SK-N-SH treated with all-trans-retinoic acid at 6 μM for 48 hours (cell line): ENCODE results near the gene MAP2.

Source experiments
- ATAC-seq: fragments of 200-7000 bp; cut with Tn5 transposase; 3 replicates; pipeline ENCODE4 v1.9.1; 2020; ENCODE audit warnings: mild to moderate bottlenecking, moderate library complexity
- ARNTL ChIP-seq: fragments of 450-650 bp; formaldehyde crosslinking; IDR thresholded peaks from 2 replicates; pipeline ENCODE4 v1.5.0; 2020; ENCODE audit warnings: low read depth, mild to moderate bottlenecking, moderate library complexity, borderline replicate concordance
- BACH2 ChIP-seq: fragments of 250-450 bp; sonication (Bioruptor Pico); IDR thresholded peaks from 2 replicates; pipeline ENCODE4 v1.9.0; 2021; ENCODE audit warnings: mild to moderate bottlenecking, borderline replicate concordance
- CREB5 ChIP-seq: fragments of 250-450 bp; sonication (Bioruptor Pico); IDR thresholded peaks from 2 replicates; pipeline ENCODE4 v1.5.1; 2020; ENCODE audit warnings: low read depth, mild to moderate bottlenecking, moderate library complexity
- CSDC2 ChIP-seq: fragments of 250-450 bp; sonication (Bioruptor Pico); IDR thresholded peaks from 2 replicates; pipeline ENCODE4 v1.5.0; 2020; ENCODE audit warnings: mild to moderate bottlenecking, moderate library complexity
- CSRNP3 ChIP-seq: fragments of 250-450 bp; sonication (Bioruptor Pico); IDR thresholded peaks from 2 replicates; pipeline ENCODE4 v1.5.1; 2021; ENCODE audit warnings: mild to moderate bottlenecking, moderate library complexity
- ESRRG ChIP-seq: fragments of 250-450 bp; sonication (Bioruptor Pico); IDR thresholded peaks from 2 replicates; pipeline ENCODE4 v1.6.1; 2021; ENCODE audit warnings: mild to moderate bottlenecking
- GLIS3 ChIP-seq: fragments of 250-450 bp; sonication (Bioruptor Pico); IDR thresholded peaks from 2 replicates; pipeline ENCODE4 v1.5.0; 2020; ENCODE audit warnings: mild to moderate bottlenecking, moderate library complexity
- ISL1 ChIP-seq: fragments of 250-450 bp; sonication (Bioruptor Pico); IDR thresholded peaks from 2 replicates; pipeline ENCODE4 v2.1.2; 2022; ENCODE audit warnings: mild to moderate bottlenecking, moderate library complexity
- OSR1 ChIP-seq: fragments of 250-450 bp; sonication (Bioruptor Pico); IDR thresholded peaks from 2 replicates; pipeline ENCODE4 v1.8.0; 2022; ENCODE audit warnings: moderate library complexity, mild to moderate bottlenecking, inconsistent platforms
- PATZ1 ChIP-seq: fragments of 250-450 bp; sonication (Bioruptor Pico); IDR thresholded peaks from 2 replicates; pipeline ENCODE4 v1.8.0; 2020; ENCODE audit warnings: mild to moderate bottlenecking, moderate library complexity, borderline replicate concordance
- POU6F1 ChIP-seq: fragments of 250-450 bp; sonication (Bioruptor Pico); IDR thresholded peaks from 2 replicates; pipeline ENCODE4 v1.8.0; 2021; ENCODE audit warnings: low read depth, mild to moderate bottlenecking, moderate library complexity, borderline replicate concordance
- PPARA ChIP-seq: fragments of 250-450 bp; sonication (Bioruptor Pico); IDR thresholded peaks from 2 replicates; pipeline ENCODE4 v1.5.0; 2020; ENCODE audit warnings: mild to moderate bottlenecking, borderline replicate concordance
- RARB ChIP-seq: fragments of 250-450 bp; sonication (Bioruptor Pico); IDR thresholded peaks from 2 replicates; pipeline ENCODE4 v1.8.0; 2021; ENCODE audit warnings: mild to moderate bottlenecking, moderate library complexity
- SNAI2 ChIP-seq: fragments of 250-450 bp; sonication (Bioruptor Pico); IDR thresholded peaks from 2 replicates; pipeline ENCODE4 v1.5.0; 2020; ENCODE audit warnings: mild to moderate bottlenecking, moderate library complexity
- TCF4 ChIP-seq: fragments of 250-450 bp; sonication (Bioruptor Pico); IDR thresholded peaks from 2 replicates; pipeline ENCODE4 v1.8.0; 2021; ENCODE audit warnings: mild to moderate bottlenecking, moderate library complexity, borderline replicate concordance
- TOX ChIP-seq: fragments of 250-450 bp; sonication (Bioruptor Pico); IDR thresholded peaks from 2 replicates; pipeline ENCODE4 v1.8.0; 2021; ENCODE audit warnings: mild to moderate bottlenecking, moderate library complexity, borderline replicate concordance
- ZC3H10 ChIP-seq: fragments of 250-450 bp; sonication (Bioruptor Pico); IDR thresholded peaks from 2 replicates; pipeline ENCODE4 v1.5.1; 2021; ENCODE audit warnings: mild to moderate bottlenecking, moderate library complexity
- ZFP3 ChIP-seq: fragments of 250-450 bp; sonication (Bioruptor Pico); IDR thresholded peaks from 2 replicates; pipeline ENCODE4 v1.5.0; 2020; ENCODE audit warnings: mild to moderate bottlenecking, moderate library complexity
- ZFP30 ChIP-seq: fragments of 450-650 bp; formaldehyde crosslinking; IDR thresholded peaks from 2 replicates; pipeline ENCODE4 v1.5.0; 2022; ENCODE audit warnings: mild to moderate bottlenecking, moderate library complexity
- ZNF70 ChIP-seq: fragments of 450-650 bp; formaldehyde crosslinking; IDR thresholded peaks from 2 replicates; pipeline ENCODE4 v1.5.0; 2020; ENCODE audit warnings: mild to moderate bottlenecking, moderate library complexity
- ZNF8 ChIP-seq: fragments of 450-650 bp; formaldehyde crosslinking; IDR thresholded peaks from 2 replicates; pipeline ENCODE4 v1.5.0; 2020; ENCODE audit warnings: mild to moderate bottlenecking, moderate library complexity

The MAP2 gene

GRCh38 chr2:209702775-209703174, 278.9 kb downstream of the MAP2 start:
- ATAC-seq, result no peak
- TF ChIP-seq CSDC2 (CRISPR knock-in tag), result no peak
- TF ChIP-seq TCF4 (CRISPR knock-in tag), result peak; percentile 40; the same call in 1 of the 2 replicates
- TF ChIP-seq, all 23 proteins: peak for 1

- no peak for ATAC-seq
- TF ChIP-seq CSRNP3 (CRISPR knock-in tag), result no peak
- TF ChIP-seq ISL1 (CRISPR knock-in tag), result peak; percentile 52
These were observed 289.4 kb downstream of the MAP2 start for GRCh38 chr2:209713219-209713618.

- no peak for ATAC-seq
- TF ChIP-seq ZNF70 (CRISPR knock-in tag), result no peak
- TF ChIP-seq PATZ1 (CRISPR knock-in tag), result no peak
- TF ChIP-seq ESRRG, result no peak
- no peak for TF ChIP-seq ZC3H10 (CRISPR knock-in tag)
- TF ChIP-seq PPARA (CRISPR knock-in tag), result no peak
- TF ChIP-seq ZFP3 (CRISPR knock-in tag), result no peak
- TF ChIP-seq OSR1 (CRISPR knock-in tag), result no peak
- no peak for TF ChIP-seq ZFP30 (CRISPR knock-in tag)
- TF ChIP-seq TCF4 (CRISPR knock-in tag), result no peak
- no peak for TF ChIP-seq CSDC2 (CRISPR knock-in tag)
- TF ChIP-seq GLIS3 (CRISPR knock-in tag), result no peak
- no peak for TF ChIP-seq ARNTL (CRISPR knock-in tag)
- no peak for TF ChIP-seq TOX (CRISPR knock-in tag)
- TF ChIP-seq RARB (CRISPR knock-in tag), result no peak
- TF ChIP-seq CREB5 (CRISPR knock-in tag), result no peak
- TF ChIP-seq POU6F1 (CRISPR knock-in tag), result no peak
- TF ChIP-seq, all 23 proteins: peak for 0
These were observed 295.2 kb downstream of the MAP2 start for GRCh38 chr2:209719034-209719433.

GRCh38 chr2:209721497-209721896, 297.6 kb downstream of the MAP2 start:
- peak; percentile 72 for ATAC-seq
- TF ChIP-seq ISL1 (CRISPR knock-in tag) (peak; percentile 86), PATZ1 (CRISPR knock-in tag) (no peak), ARNTL (CRISPR knock-in tag) (no peak)

- ATAC-seq, result no peak
These were observed 302.5 kb downstream of the MAP2 start for GRCh38 chr2:209726311-209726710.

More at GRCh38 chr2:209726311-209726710, 302.5 kb downstream of the MAP2 start:
- TF ChIP-seq BACH2 (CRISPR knock-in tag) (no peak), RARB (CRISPR knock-in tag) (no peak), SNAI2 (no peak), ESRRG (no peak), ARNTL (CRISPR knock-in tag) (no peak), CREB5 (CRISPR knock-in tag) (no peak), OSR1 (CRISPR knock-in tag) (no peak), ZNF8 (CRISPR knock-in tag) (no peak), ISL1 (CRISPR knock-in tag) (no peak)
